HL-60 (cell line): ENCODE results near the gene CREB3.

Experiments used
- DNase-seq, 2 experiments: peaks; one replicate each; pipeline ENCODE4 v3.0.0-alpha.2; 2010 to 2020; ENCODE audit warnings: low read depth in 1 of 2, low spot score in 1 of 2
- H3K27ac ChIP-seq: fragments of 250-450 bp; sonication (Bioruptor Pico); replicated peaks from 2 replicates; pipeline ENCODE4 v1.5.1; 2020; ENCODE audit warnings: mild to moderate bottlenecking, moderate library complexity
- H3K27me3 ChIP-seq: fragments of 250-450 bp; sonication (Bioruptor Pico); 2 replicates; pipeline ENCODE4 v1.5.1; 2021; ENCODE audit warnings: mild to moderate bottlenecking, moderate library complexity; ENCODE audit not compliant: insufficient read depth, poor library complexity, severe bottlenecking
- H3K4me3 ChIP-seq: replicated peaks from 2 replicates; pipeline ENCODE4 v1.5.1; 2011; ENCODE audit warnings: mild to moderate bottlenecking, control low read depth, low read length; ENCODE audit not compliant: insufficient read depth
- GABPA ChIP-seq: IDR thresholded peaks from 2 replicates; pipeline ENCODE4 v1.6.1; 2012; ENCODE audit warnings: low read depth
- POLR2AphosphoS5 ChIP-seq: IDR thresholded peaks from 2 replicates; pipeline ENCODE4 v1.6.1; 2012; ENCODE audit warnings: low read depth
- SPI1 ChIP-seq: IDR thresholded peaks from 2 replicates; pipeline ENCODE4 v1.6.1; 2012; ENCODE audit warnings: low read depth, mild to moderate bottlenecking, borderline replicate concordance
- TF ChIP-seq, protein P1 (sequence below): IDR thresholded peaks from 2 replicates; pipeline ENCODE4 v1.6.1; 2012; ENCODE audit warnings: low read depth; ENCODE audit not compliant: insufficient replicate concordance
- TF ChIP-seq, protein P2 (sequence below): IDR thresholded peaks from one replicate; pipeline ENCODE4 v1.5.1; 2011; ENCODE audit warnings: low read length, control low read depth, inconsistent platforms; ENCODE audit not compliant: insufficient read depth

CREB3 gene

DNA sequence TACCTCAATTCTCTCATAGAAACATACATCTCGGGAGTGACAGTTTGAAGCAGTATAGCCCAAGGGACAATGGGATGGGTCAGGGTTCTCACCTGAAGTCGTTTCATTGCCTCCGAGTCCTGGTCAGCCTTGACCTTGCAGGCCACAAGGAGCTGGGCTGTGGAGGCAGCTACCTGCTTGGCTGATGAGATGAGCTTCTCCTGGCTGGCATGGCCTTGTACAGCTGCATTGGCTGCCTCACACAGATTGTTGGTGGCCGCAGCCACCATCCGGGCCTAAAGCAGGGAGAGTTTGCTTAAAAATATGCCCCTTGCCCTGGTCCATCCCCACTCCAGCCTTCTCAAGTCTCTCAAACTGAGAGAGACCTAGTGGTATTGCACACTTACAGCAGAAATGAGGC lies 34.2 kb upstream of the CREB3 start:
- TF ChIP-seq POLR2AphosphoS5 (no peak), GABPA (no peak), SPI1 (no peak)
- TF ChIP-seq, protein P1, sequence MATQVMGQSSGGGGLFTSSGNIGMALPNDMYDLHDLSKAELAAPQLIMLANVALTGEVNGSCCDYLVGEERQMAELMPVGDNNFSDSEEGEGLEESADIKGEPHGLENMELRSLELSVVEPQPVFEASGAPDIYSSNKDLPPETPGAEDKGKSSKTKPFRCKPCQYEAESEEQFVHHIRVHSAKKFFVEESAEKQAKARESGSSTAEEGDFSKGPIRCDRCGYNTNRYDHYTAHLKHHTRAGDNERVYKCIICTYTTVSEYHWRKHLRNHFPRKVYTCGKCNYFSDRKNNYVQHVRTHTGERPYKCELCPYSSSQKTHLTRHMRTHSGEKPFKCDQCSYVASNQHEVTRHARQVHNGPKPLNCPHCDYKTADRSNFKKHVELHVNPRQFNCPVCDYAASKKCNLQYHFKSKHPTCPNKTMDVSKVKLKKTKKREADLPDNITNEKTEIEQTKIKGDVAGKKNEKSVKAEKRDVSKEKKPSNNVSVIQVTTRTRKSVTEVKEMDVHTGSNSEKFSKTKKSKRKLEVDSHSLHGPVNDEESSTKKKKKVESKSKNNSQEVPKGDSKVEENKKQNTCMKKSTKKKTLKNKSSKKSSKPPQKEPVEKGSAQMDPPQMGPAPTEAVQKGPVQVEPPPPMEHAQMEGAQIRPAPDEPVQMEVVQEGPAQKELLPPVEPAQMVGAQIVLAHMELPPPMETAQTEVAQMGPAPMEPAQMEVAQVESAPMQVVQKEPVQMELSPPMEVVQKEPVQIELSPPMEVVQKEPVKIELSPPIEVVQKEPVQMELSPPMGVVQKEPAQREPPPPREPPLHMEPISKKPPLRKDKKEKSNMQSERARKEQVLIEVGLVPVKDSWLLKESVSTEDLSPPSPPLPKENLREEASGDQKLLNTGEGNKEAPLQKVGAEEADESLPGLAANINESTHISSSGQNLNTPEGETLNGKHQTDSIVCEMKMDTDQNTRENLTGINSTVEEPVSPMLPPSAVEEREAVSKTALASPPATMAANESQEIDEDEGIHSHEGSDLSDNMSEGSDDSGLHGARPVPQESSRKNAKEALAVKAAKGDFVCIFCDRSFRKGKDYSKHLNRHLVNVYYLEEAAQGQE = no peak
- TF ChIP-seq, protein P2, sequence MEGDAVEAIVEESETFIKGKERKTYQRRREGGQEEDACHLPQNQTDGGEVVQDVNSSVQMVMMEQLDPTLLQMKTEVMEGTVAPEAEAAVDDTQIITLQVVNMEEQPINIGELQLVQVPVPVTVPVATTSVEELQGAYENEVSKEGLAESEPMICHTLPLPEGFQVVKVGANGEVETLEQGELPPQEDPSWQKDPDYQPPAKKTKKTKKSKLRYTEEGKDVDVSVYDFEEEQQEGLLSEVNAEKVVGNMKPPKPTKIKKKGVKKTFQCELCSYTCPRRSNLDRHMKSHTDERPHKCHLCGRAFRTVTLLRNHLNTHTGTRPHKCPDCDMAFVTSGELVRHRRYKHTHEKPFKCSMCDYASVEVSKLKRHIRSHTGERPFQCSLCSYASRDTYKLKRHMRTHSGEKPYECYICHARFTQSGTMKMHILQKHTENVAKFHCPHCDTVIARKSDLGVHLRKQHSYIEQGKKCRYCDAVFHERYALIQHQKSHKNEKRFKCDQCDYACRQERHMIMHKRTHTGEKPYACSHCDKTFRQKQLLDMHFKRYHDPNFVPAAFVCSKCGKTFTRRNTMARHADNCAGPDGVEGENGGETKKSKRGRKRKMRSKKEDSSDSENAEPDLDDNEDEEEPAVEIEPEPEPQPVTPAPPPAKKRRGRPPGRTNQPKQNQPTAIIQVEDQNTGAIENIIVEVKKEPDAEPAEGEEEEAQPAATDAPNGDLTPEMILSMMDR = no peak
- H3K4me3 ChIP-seq = no peak overlapping the region
- H3K27me3 ChIP-seq = no peaks in the 10 kb centered on the region
- no peak overlapping the region for H3K27ac ChIP-seq
- DNase-seq = no peak

DNA sequence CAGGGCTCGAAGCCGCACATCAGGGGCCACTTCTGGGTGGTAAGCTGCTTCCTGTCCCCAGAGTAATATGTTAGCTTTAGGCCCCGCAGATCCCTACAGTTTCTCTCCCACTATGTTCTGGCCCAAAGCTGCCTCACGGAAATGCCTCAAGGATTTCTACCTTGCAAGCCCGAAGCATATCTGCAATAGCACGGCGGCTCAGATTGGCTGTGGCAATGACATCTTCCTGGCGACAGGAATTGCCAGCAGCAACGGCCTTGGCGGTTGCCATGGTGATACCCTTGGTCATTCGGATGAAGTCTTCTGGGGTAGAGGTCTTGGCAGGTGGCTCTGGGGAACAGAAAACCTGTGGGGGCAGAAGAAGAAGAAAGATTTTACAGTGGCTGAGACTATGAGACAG lies 32.4 kb upstream of the CREB3 start:
- Histone ChIP-seq H3K4me3 (no peak overlapping the region), H3K27ac (no peak overlapping the region), H3K27me3 (no peaks in the 10 kb centered on the region)
- TF ChIP-seq, protein P1 = no peak
- TF ChIP-seq, protein P2 = no peak
- no peak for TF ChIP-seq GABPA
- no peak for DNase-seq

DNA sequence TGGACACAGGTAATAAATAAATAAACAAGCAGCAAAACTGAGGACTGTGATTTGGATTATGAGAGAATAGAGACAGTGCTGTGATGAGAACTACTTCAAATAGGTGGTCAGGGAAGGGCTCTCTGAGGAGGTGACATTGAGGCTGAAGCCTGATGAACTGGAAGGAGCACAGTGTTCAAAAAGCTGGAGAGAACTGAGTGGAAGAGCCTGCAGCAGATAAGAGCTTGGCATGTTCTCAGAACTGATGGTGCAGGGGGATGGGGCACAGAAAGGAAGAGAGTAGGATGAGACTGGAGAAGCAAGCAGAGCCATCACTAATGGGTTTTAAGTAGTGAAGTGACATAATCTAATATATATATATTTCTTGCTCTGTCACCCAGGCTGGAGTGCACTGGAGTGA lies 31.5 kb upstream of the CREB3 start:
- no peak for DNase-seq
- H3K4me3 ChIP-seq = no peak overlapping the region
- no peak overlapping the region for H3K27ac ChIP-seq
- no peaks in the 10 kb centered on the region for H3K27me3 ChIP-seq
- TF ChIP-seq GABPA = no peak
- TF ChIP-seq, protein P2 = no peak

DNA sequence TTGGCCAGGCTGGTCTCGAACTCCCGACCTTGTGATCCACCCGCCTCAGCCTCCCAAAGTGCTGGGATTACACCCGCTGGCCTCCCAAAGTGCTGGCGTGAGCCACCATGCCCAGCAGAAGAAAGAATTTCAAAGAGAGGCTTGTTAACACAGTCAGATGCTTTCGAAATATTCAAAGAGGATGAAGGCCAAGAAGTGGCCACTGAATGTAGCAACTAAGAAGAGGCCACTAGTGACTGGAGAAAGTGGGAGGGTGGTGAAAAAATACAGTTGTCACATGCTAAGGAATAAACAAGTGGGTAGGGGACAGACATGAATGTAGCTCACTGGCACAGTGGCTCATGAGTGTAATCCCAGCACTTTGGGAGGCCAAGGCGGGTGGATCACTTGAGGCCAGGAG lies 29.8 kb upstream of the CREB3 start:
- DNase-seq = no peak
- TF ChIP-seq, protein P1 = no peak
- TF ChIP-seq POLR2AphosphoS5 (no peak), GABPA (no peak), SPI1 (no peak)
- TF ChIP-seq, protein P2 = no peak

More for the DNA sequence above, 29.8 kb upstream of the CREB3 start:
- Histone ChIP-seq H3K4me3 (no peak overlapping the region), H3K27me3 (no peaks in the 10 kb centered on the region), H3K27ac (no peak overlapping the region)
